ELR (cell line): ENCODE results near the gene NUDT12.
A peak's percentile ranks its signal among the peaks of the same experiment; 100 is the strongest.

Experiments used
- DNase-seq: peaks from one replicate; pipeline ENCODE4 v3.0.0-alpha.2; 2015; ENCODE audit warnings: low read depth

Gene NUDT12

DNA sequence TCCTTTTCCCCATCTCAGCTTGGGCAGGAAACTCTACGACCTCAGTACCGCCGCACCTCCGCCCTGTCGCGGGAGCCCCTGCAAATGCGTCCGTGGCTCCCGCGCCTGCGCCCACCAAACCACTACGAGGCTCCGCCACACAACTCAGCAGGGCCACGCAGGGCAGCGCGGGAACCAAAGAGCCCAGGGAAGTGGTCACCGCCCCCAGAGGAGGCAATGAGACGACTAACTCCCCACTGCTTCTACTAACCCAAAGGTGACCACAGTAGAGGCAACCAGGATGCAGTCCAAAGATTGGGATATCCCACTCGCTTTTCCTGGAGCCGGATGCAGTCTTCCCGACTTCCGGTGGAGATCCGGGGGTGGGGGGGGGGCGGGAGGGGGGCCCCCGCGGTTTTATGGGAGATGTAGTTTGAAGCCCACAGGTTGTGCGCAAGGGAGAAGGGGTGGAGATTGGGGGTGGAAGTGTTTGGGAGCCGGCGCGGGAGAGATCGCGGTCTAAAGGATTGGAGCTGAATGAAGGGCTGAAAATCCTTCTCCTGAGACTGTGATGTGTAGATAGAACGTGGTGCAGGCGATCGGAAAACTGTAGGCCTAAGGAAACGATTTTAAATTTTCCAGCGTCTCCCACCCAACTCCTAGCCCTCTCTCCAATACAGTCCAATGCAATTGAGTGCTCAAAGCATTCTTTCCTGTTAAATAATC is at the start of gene NUDT12:
Gene NUDT12, minus strand, starts transcription at position 337 of the 705 bp plus-strand sequence. CDS start 2,541 bp downstream, outside the sequence.
- DNase-seq, result peak; percentile 85

DNA sequence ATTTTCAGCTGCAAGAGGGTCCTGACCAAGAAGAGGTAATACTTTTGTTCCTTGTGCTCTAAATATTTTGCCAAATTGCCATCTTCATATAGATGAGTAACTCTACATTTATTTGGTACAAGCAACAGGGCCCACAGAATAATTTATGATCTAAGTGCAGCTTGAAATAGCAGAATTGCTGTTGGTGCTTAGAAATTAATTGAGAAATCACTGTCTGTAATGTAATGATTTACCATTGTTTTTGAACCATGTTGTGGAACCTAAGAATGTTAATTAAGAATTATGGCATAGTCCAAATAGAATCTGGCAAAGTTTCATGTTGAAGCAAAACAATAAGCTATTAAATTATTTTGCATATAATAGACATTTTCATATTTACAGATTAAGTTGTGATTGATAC is 44.8 kb upstream of the NUDT12 start:
- DNase-seq, result no peak

DNA sequence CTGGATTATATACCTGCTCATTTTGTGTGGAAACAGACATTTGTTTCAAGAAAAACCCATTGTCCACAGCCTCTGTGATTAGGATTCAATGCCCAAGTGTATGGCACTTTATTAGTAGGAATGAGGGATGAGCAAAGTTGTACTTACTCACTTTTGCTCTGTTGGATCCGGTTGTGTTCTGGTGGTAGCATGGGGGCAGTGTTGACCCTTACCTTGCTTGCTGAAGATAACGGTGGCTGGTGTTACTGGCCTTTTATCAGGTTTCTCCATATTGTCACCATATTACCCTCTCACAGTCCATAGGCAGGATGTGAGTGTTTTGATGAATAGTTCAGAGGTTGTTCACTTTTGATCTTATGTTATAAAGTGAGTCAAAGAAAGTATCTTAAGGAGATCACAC is 42.7 kb upstream of the NUDT12 start:
- no peak for DNase-seq

DNA sequence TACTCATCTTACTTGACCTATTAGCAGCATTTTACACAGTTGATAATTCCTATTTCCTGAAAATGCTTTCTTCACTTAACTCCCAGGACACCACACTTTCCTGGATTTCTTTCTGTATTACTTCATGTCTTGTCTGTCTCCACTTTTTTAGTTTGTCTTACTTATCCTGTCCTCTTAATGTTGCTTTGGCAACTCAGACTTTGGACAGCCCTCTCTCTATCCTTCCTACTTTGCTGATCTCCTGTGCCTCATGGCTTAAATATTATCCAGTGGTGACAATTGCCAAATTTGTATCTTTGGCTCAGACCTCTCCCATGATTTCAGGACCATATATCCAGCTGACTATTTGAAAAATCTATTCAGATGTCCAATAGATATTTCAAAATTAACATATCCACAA is 39.8 kb upstream of the NUDT12 start:
- no peak for DNase-seq

DNA sequence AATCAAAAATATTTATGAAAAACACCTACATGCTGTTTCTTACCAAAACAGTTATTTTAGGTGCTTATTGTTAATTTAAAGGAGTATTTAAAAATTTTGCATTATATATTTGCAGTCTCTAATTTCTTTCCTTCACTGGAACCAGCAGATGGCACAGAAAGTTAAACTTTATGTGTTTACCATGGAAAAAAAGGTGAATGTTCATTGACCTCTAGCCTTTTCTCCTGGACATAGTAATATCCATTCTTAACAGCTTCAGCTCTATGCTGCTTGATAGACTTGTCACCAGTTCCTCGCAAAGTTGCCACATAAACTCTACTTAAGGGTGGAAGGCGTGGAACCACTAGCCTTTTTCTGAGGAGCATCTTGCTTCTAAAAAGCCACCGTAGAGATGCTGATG is 38.7 kb upstream of the NUDT12 start:
- DNase-seq, result no peak

DNA sequence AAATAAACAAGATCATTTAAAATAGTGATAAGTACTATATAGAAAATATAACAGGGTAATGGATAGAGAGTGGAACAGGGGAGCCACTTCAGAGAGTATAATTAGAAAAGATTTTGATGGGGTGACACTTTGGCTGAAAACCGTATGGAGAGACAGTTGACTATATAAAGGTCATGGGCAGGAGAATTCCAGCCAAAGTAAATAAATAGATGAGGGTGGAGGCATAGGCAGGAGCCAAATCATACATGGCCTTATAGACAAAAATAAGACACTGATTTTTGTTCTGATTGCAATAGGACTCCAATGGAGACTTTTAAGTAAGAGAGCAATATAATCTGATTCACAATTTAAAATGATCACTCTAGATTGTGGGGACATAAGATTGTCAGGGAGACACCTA is 37.5 kb upstream of the NUDT12 start:
- DNase-seq, result no peak

DNA sequence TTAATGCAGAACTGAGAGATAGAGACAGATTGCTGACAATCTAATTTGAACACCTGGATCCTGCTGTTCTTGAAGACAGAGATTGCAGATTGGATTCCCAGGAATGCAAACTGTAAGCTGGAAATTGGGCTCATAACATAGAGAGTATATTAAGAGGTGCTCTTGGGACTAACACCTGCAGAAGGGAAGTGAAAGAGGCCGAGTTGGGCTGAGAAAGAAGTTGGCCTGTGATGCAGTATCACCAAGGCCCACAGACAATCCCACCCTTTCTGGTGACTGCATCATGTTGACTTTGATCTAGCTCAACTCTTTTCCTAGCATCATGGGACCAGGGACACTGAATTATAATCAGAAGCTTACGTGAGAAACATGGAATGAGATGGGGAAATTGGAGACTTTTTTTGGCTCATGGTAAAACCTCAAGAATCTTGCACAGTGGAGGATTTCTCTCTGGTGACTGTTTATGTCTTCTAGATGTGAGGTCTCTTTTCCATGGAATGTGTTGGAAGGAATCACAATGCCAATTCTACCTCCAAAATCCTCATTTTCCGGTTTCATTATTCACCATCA is 36.5 kb upstream of the NUDT12 start:
- DNase-seq, result no peak

DNA sequence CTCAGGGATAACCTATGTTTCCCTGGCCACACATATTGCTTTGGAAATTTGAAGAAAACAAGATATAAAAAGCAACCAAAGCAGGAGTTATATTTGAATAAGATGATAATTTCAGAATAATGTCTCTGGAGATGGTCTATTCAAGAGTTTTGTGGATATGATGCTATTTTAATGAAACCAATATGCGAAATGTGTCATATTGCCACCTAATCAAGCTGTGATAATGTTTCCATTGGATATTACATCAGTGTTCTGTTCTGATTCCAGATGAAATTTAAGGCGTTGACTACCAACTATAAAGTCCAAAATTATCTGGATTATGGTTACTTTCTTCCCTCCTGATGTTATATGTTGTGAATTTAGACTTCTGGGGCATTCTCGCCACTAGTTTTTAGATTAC is 27.6 kb upstream of the NUDT12 start:
- DNase-seq, result no peak

DNA sequence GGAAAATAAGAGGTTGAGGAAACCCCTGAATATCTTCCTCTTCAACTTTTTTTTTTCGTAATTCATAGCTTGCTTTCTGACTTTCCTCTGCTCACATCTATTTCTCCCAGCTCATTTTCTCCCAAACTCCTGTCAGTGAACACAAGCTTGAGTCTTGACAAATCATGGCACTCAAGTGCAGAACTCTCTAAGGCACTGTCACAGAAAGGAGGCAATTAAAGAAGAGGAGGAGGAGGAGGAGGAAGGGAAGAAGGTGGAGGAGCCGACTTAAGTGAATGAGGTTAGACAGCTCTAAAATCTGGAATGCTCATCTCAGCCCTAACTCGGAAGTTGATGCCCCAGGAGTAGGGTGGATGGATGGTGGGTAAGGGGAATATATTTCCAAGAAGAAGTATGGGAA is 27.2 kb upstream of the NUDT12 start:
- no peak for DNase-seq

DNA sequence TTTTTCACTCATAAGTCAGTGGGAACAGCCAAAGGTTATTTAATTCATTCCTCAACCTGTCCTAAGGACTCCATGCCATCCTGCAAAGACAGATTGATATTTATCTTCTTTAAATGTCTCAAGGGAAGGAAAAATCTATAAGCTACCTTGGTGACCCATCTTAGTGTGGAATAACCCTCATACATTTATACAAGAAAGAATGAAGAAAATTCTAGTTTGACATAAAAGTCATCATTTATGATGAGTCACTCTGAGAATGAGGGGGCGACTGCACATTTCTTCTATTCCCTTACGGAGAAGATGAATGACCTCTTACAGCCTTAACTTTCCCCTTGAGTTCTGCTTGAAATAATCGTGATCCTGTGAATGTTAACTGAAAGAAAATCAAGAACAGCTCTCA is 26.8 kb upstream of the NUDT12 start:
- DNase-seq, result peak; percentile 28

DNA sequence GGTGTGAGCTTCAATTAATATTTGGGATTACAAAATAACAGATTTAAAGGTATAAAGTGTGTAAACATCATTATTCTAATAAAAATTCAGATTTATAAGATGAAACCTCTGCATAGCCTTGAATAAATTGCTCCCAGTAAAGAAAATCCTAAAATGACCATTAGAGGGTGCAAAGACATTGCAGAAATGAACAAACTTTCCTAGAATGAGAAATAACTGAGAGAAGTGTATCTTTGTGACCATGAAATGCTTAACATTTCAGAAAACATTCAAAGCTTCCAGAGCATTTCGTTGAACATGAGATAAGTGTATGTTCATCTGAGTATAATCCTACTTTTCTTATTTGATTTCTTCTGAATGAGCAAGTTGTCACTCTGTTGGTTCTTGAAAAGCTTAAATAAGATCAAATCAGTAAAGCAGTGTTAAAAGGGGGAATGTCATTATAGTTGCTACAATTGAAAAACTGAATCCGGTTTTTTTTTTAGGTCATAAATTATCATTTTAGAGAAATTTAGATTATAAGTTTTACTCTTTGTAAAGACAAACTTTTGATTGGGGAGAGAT is 24.7 kb upstream of the NUDT12 start:
- DNase-seq, result peak; percentile 49

DNA sequence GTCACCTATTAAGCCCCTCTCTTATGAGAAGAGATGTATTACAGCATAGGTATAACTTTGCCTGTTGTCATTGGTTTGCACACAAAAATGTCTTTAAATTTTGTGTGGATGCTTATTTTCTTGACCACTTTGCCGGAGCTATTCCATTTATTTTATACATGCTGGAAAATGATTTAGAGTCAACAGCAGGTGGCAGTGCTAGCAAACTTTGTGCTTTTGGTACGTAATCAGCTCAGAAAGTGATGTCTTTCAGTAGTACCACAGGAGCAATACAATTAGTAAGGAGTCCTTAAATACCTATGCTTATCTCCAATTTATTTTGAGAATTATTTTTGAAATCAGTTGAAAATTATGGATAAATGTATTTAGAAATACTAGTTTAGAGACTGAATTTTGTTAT is 19.8 kb upstream of the NUDT12 start:
- DNase-seq, result peak; percentile 69

DNA sequence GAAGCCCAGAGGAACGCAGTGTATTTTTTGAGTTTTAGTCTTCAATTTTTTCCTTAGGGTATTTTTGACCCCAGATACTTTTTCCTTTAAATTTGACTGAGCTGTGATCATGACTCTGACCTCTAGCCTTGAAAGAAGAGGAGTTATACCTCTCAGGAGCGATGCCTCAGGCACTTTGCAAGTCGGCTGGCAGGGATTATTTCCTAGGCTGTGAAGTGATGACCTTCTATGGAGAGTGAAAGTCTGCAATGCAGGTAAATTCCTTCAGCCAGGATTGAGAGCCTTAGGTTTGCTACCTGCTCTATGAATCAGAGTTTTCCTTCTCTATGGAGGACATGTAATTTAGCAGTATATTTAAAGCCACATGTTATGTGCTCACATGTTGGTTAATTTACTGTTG is 10.8 kb upstream of the NUDT12 start:
- no peak for DNase-seq

DNA sequence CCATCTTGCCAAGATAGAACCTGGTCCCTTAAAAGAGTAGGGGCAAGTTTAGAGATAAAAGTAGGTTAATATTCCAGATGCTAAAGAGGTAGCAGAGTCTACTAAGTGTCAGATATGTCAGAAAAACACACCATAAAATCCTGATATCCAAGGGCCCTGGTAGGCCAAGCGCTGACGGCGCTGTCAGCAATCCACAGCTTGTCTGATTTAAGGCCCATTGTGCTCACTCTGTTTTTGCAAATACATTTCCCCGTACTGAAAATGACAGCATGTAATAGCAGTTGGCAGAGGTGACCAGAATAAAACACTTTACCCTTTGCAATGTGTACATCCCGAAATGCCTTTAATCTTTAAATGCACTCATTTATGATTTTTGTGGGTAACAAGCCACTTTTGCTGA is 9.9 kb upstream of the NUDT12 start:
- DNase-seq, result no peak

DNA sequence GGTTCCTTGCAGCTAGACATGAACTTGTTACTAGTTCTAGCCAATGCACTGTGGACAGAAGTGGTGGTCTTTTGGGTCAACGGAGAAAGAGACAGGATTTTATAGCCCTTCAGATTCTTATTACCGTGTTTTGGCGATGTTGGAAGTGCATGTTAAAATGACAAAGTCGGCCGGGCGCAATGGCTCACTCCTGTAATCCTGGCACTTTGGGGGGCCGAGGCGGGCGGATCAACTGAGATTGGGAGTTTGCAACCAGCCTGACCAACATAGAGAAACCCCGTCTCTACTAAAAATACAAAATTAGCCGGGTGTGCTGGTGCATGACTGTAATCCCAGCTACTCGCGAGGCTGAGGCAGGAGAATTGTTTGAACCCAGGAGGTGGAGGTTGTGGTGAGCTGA is 9.1 kb upstream of the NUDT12 start:
- DNase-seq, result no peak

DNA sequence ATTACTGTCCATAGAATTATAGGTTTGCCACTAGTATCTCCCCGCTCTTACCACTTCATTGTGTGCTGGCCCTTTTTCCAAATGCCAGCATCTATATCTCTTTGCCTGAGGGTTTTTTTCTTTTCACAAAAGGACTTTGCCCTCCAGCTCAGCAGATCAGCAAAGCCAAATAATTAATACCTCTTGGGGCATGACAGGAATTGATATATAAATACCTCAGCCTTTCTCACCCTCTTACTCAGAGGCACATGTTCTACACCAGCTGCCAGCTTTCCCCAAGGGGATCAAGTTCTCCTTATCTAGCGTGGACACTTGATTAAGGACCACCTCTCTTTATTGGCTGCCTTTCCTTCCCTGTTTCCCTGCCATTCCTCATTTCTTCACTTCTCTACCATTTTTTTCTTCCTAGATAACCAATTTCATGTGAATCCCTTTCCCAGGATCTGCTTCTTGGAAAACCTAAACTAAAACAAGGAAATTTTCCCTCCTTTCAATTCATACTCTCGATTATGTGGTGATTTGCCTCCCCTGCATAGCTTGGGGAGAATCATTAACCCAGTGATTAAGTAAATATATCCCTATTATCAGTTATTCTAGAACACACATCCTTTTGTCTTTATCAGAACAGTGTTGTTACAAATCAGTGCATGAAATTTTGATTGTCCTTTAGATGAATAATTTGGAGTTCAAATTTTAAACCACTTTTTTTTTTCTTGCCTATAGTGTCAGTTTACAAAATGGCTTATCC is 6.9 kb upstream of the NUDT12 start:
- DNase-seq, result no peak

DNA sequence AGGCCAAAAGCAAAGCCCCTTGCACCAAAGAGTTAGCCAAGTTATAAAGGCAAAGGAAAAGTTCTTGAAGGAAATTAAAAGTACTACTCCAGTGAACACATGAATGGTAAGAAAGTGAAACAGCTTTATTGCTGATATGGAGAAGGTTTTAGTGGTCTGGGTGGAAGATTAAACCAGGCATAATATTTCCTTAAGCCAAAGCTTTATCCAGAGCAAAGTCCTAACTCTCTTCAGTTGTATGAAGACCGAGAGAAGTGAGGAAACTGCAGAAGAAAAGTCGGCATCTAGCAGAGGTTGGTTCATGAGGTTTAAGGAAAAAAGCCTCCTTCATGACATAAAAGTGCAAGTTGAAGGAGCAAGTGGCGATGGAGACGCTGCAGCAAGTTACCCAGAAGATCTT is 3.1 kb upstream of the NUDT12 start:
- no peak for DNase-seq

DNA sequence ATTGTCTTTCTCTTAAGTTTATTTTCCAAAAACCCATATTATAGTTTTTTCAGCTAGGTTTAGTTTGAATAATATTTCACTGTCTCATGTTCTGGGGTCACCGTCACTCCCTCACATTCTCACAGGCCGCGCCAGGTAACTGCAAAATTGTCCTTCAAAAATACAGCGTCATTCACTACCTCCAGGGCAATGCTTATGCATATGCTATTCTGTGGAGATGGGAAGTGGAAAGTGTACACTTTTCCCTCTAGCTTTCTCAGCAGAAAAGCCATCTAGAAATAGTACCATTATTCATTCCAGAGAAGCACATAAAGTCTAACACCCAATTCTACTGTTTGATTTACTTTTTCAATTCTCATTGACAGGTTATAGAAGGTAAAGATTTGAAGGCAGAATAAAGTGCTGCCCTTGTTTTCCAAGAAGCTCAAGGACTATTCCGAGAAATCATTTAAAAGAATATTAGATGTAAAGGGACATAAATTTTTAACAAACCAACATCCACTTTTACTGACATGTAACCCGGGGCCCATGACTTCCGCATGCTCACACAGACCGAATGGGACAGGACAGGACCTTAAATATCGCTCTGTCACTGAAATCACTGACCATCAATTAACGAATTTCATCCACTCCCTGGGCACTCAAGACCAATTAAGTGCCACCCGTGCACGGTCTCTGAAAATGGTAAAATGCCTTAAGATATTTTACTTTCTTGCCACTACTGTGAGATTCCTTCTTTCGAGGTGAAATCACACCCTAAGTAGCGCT is 720 bp downstream of the NUDT12 start:
- DNase-seq, result no peak

DNA sequence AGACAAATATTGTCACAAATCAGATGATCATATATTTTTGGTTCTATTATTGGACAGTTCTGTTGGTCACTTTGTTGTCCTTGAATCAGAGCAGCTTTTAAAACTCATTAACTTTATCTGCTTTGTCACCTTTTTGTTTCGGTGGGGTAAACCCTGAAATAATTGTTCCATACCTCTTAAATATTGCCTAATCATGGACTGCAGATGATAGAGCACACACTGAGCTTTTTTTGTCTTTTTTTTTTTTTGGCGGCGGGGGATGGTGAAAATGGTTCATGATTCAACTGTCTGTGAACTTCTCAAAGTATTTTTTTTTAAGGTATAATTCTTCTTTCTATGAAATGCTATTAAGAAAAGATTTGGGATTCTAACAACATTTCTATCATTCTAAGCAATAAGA is 1.8 kb downstream of the NUDT12 start:
- no peak for DNase-seq

DNA sequence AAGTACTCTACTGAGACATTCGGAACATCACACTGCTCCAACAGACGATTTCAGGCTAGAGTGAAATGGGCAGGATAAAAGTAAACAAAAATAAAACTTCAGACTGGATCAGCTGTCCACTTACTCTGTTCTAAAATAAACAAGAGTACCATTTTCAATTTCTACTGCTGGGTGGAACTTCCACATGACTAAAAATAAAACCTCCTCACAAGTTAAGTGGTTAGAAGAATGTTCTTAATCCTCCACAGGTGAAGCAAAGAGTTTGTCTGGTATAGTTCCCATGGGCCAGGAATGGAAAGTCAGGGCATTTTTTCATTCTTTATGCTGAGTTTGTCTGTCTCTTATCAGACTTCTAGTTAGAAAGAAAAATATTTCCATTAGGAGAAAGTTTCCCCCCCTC is 15.7 kb downstream of the NUDT12 start:
- no peak for DNase-seq

DNA sequence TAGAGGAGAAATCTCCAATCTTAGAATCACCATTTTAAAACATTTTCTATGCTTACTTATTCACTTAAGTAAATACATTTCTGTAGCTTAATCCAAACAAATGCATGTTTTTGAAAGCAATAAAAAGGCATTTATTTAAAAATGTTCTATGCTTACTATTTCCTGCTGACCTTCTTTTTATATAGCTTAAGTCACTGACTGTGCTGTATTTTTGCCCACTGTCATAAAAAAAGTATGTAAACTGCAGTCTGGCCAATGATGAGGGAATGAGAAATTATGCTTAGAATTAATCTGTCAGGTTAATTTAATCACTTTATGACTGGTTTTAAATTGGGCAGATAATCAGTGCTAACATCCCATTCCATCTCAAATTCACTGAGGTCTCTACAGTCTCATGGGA is 20.1 kb downstream of the NUDT12 start:
- DNase-seq, result no peak

DNA sequence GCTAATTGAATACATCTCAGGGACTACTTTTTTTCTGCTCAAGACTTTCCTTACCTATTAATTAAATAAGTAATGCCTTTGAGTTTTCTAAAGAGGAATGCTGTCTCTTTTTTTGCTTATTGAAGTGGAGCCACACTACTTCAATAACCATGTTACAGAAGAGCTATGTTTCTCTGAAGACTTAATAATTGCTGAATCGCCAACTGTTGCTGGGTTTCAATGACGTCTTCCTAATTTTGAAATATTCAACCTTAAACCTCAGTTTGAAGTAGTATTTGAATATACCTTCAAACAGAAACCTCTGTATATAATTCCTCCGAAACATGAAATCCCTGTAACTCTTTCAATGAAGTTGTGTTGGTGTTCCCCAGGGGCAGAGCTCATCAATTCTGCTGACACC is 21.0 kb downstream of the NUDT12 start:
- no peak for DNase-seq
